ENCODE measurements around the gene GFRA1.

The GFRA1 gene

GRCh38 chr10:116287906-116288501, 15.0 kb upstream of the GFRA1 start:
- peak; percentile 66 for TF ChIP-seq CTCF (IDR thresholded peaks at IDR 0.05; ENCODE audit: low read depth, low read length)
- H3K4me3 ChIP-seq (ENCODE audit: low read depth, low read length), result no peak overlapping the region
- in situ Hi-C loops (cut with HindIII; ENCODE audit: low sequenced_read_pairs), result no loop called here
- DNase-seq (ENCODE audit: low read depth, low spot score), result peak; percentile 72

GRCh38 chr10:116286626-116287200, 13.7 kb upstream of the GFRA1 start:
- in situ Hi-C loops (cut with HindIII; ENCODE audit: low sequenced_read_pairs), result no loop called here
- no peak for TF ChIP-seq CTCF (IDR thresholded peaks at IDR 0.05; ENCODE audit: low read depth, low read length)
- DNase-seq (ENCODE audit: low read depth, low spot score), result no peak
- no peak overlapping the region for H3K4me3 ChIP-seq (ENCODE audit: low read depth, low read length)

- DNase-seq (ENCODE audit: low read depth, low spot score), result no peak
- in situ Hi-C loops (cut with HindIII; ENCODE audit: low sequenced_read_pairs), result no loop called here
- no peak for TF ChIP-seq CTCF (IDR thresholded peaks at IDR 0.05; ENCODE audit: low read depth, low read length)
- no peak overlapping the region for H3K4me3 ChIP-seq (ENCODE audit: low read depth, low read length)
These were observed 8.8 kb upstream of the GFRA1 start for GRCh38 chr10:116281775-116282174.

- H3K4me3 ChIP-seq (ENCODE audit: low read depth, low read length), result no peak overlapping the region
- no peak for DNase-seq (ENCODE audit: low read depth, low spot score)
- no peak for TF ChIP-seq CTCF (IDR thresholded peaks at IDR 0.05; ENCODE audit: low read depth, low read length)
- in situ Hi-C loops (cut with HindIII; ENCODE audit: low sequenced_read_pairs), result no loop called here
These were observed 5.8 kb upstream of the GFRA1 start for GRCh38 chr10:116278846-116279245.

GRCh38 chr10:116276981-116277380, 4.0 kb upstream of the GFRA1 start:
- no peak for DNase-seq (ENCODE audit: low read depth, low spot score)
- no peak overlapping the region for H3K4me3 ChIP-seq (ENCODE audit: low read depth, low read length)
- TF ChIP-seq CTCF (IDR thresholded peaks at IDR 0.05; ENCODE audit: low read depth, low read length), result no peak
- in situ Hi-C loops (cut with HindIII; ENCODE audit: low sequenced_read_pairs), result no loop called here

- in situ Hi-C loops (cut with HindIII; ENCODE audit: low sequenced_read_pairs), result no loop called here
- DNase-seq (ENCODE audit: low read depth, low spot score), result peak; percentile 24
- H3K4me3 ChIP-seq (ENCODE audit: low read depth, low read length), result peak overlapping the region; percentile 53
- TF ChIP-seq CTCF (IDR thresholded peaks at IDR 0.05; ENCODE audit: low read depth, low read length), result no peak
These were observed 1.3 kb upstream of the GFRA1 start for GRCh38 chr10:116274064-116274904.
